Stomach (tissue), 4 donors: ENCODE measurements around the gene WDR93.

Source experiments
- POLR2AphosphoS5 ChIP-seq, 3 donors: sonication (generic); formaldehyde crosslinking; IDR thresholded peaks; one replicate each; pipeline ENCODE4 v1.6.1; 2016; ENCODE audit warnings: antibody characterized with exemption in 3 of 3
- TF ChIP-seq, protein P1 (sequence below), 7 experiments: fragments of 450-650 bp in 4 of 7; fragments of 200-600 bp in 3 of 7; sonication (generic) in 3 of 7; IDR thresholded peaks; one replicate each; pipeline ENCODE4 v1.5.1; 2016 to 2019; ENCODE audit warnings: antibody characterized with exemption in 7 of 7, control low read depth in 2 of 7, mild to moderate bottlenecking in 1 of 7

- TF ChIP-seq, protein P1, sequence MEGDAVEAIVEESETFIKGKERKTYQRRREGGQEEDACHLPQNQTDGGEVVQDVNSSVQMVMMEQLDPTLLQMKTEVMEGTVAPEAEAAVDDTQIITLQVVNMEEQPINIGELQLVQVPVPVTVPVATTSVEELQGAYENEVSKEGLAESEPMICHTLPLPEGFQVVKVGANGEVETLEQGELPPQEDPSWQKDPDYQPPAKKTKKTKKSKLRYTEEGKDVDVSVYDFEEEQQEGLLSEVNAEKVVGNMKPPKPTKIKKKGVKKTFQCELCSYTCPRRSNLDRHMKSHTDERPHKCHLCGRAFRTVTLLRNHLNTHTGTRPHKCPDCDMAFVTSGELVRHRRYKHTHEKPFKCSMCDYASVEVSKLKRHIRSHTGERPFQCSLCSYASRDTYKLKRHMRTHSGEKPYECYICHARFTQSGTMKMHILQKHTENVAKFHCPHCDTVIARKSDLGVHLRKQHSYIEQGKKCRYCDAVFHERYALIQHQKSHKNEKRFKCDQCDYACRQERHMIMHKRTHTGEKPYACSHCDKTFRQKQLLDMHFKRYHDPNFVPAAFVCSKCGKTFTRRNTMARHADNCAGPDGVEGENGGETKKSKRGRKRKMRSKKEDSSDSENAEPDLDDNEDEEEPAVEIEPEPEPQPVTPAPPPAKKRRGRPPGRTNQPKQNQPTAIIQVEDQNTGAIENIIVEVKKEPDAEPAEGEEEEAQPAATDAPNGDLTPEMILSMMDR (IDR thresholded peaks at IDR 0.05), result no peak
- TF ChIP-seq POLR2AphosphoS5 (IDR thresholded peaks at IDR 0.05), result no peak
Observed at GRCh38 chr15:89745768-89746167, 55.2 kb downstream of the WDR93 start.
